ENCODE measurements around the gene MARVELD1.

MARVELD1 gene

GRCh38 chr10:97701438-97702069 is 12.0 kb upstream of the MARVELD1 start:
- no peak overlapping the region for H3K4me3 ChIP-seq (ENCODE audit: insufficient read length, low read depth)
- no peak for DNase-seq (ENCODE audit: low read depth, low spot score)
- H3K4me1 ChIP-seq (ENCODE audit: insufficient read depth, insufficient read length) = peaks cover 3% of the 10 kb centered on the region
- H3K27me3 ChIP-seq (ENCODE audit: insufficient read depth, insufficient read length) = no peaks in the 10 kb centered on the region
- H3K9ac ChIP-seq (ENCODE audit: insufficient read length, low read depth) = no peak overlapping the region
- no peak for TF ChIP-seq YY1 (IDR thresholded peaks at IDR 0.05; ENCODE audit: insufficient read depth, insufficient read length)
- TF ChIP-seq ZNF274 (IDR thresholded peaks at IDR 0.05; ENCODE audit: low read depth, low read length) = no peak
- TF ChIP-seq SUZ12 (IDR thresholded peaks at IDR 0.05; ENCODE audit: extremely low read depth, insufficient read depth, insufficient read length) = no peak
- no peaks in the 10 kb centered on the region for H3K36me3 ChIP-seq (ENCODE audit: insufficient read depth, insufficient read length, low read length)
- H3K9me3 ChIP-seq (ENCODE audit: insufficient read depth, low read length) = no peaks in the 10 kb centered on the region

GRCh38 chr10:97703398-97704067 is 10.0 kb upstream of the MARVELD1 start:
- no peaks in the 10 kb centered on the region for H3K9me3 ChIP-seq (ENCODE audit: insufficient read depth, low read length)
- no peak overlapping the region for H3K9ac ChIP-seq (ENCODE audit: insufficient read length, low read depth)
- H3K27me3 ChIP-seq (ENCODE audit: insufficient read depth, insufficient read length) = no peaks in the 10 kb centered on the region
- H3K4me3 ChIP-seq (ENCODE audit: insufficient read length, low read depth) = no peak overlapping the region
- H3K4me1 ChIP-seq (ENCODE audit: insufficient read depth, insufficient read length) = peaks cover 3% of the 10 kb centered on the region
- TF ChIP-seq ZNF274 (IDR thresholded peaks at IDR 0.05; ENCODE audit: low read depth, low read length) = no peak
- no peak for TF ChIP-seq YY1 (IDR thresholded peaks at IDR 0.05; ENCODE audit: insufficient read depth, insufficient read length)
- TF ChIP-seq SUZ12 (IDR thresholded peaks at IDR 0.05; ENCODE audit: extremely low read depth, insufficient read depth, insufficient read length) = no peak
- no peaks in the 10 kb centered on the region for H3K36me3 ChIP-seq (ENCODE audit: insufficient read depth, insufficient read length, low read length)
- no peak for DNase-seq (ENCODE audit: low read depth, low spot score)

GRCh38 chr10:97704341-97704740 is 9.2 kb upstream of the MARVELD1 start:
- Histone ChIP-seq H3K4me1 (ENCODE audit: insufficient read depth, insufficient read length) (peaks cover 3% of the 10 kb centered on the region), H3K4me3 (ENCODE audit: insufficient read length, low read depth) (no peak overlapping the region), H3K9me3 (ENCODE audit: insufficient read depth, low read length) (no peaks in the 10 kb centered on the region), H3K36me3 (ENCODE audit: insufficient read depth, insufficient read length, low read length) (no peaks in the 10 kb centered on the region), H3K27me3 (ENCODE audit: insufficient read depth, insufficient read length) (no peaks in the 10 kb centered on the region), H3K9ac (ENCODE audit: insufficient read length, low read depth) (no peak overlapping the region)
- TF ChIP-seq SUZ12 (IDR thresholded peaks at IDR 0.05; ENCODE audit: extremely low read depth, insufficient read depth, insufficient read length) (no peak), YY1 (IDR thresholded peaks at IDR 0.05; ENCODE audit: insufficient read depth, insufficient read length) (no peak), ZNF274 (IDR thresholded peaks at IDR 0.05; ENCODE audit: low read depth, low read length) (no peak)
- no peak for DNase-seq (ENCODE audit: low read depth, low spot score)

DNA sequence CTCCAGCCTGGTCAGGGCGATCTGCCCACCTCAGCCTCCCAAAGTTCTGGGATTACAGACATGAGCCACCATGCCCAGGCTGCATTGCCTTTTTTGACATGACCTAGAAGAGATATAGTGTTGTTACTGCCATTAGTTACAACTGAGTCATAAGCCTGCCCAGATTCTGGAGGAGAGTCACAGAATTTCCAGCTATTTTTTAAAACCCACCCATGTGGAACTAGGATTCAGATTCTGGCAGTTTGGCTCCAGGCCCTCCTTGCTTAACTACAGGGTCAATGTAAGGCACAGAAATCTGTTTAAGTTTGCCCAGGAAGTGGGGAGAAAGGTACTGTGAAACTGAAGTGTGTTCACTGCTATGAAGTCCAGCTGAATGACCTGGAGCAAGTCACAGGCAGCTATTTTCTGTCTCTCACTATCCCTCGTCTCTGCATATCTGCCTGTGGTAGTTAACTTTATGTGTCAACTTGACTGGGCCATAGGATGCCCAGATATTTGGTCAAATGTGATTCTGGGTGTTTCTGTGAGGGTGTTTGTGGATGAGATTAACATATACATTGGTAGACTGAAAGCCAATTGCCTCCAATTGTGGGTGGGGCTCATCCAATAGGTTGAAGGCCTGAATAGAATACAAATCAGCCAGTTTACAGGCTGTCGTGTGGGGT is 8.4 kb upstream of the MARVELD1 start:
- no peaks in the 10 kb centered on the region for H3K9me3 ChIP-seq (ENCODE audit: insufficient read depth, low read length)
- no peaks in the 10 kb centered on the region for H3K27me3 ChIP-seq (ENCODE audit: insufficient read depth, insufficient read length)
- TF ChIP-seq ZNF274 (IDR thresholded peaks at IDR 0.05; ENCODE audit: low read depth, low read length) = no peak
- TF ChIP-seq SUZ12 (IDR thresholded peaks at IDR 0.05; ENCODE audit: extremely low read depth, insufficient read depth, insufficient read length) = no peak
- TF ChIP-seq YY1 (IDR thresholded peaks at IDR 0.05; ENCODE audit: insufficient read depth, insufficient read length) = no peak
- no peaks in the 10 kb centered on the region for H3K36me3 ChIP-seq (ENCODE audit: insufficient read depth, insufficient read length, low read length)
- DNase-seq (ENCODE audit: low read depth, low spot score) = no peak
- H3K4me1 ChIP-seq (ENCODE audit: insufficient read depth, insufficient read length) = peaks cover 3% of the 10 kb centered on the region
- H3K9ac ChIP-seq (ENCODE audit: insufficient read length, low read depth) = no peak overlapping the region
- H3K4me3 ChIP-seq (ENCODE audit: insufficient read length, low read depth) = no peak overlapping the region

- no peak overlapping the region for H3K9ac ChIP-seq (ENCODE audit: insufficient read length, low read depth)
- peaks cover under 1% of the 10 kb centered on the region for H3K4me1 ChIP-seq (ENCODE audit: insufficient read depth, insufficient read length)
- H3K27me3 ChIP-seq (ENCODE audit: insufficient read depth, insufficient read length) = no peaks in the 10 kb centered on the region
- no peaks in the 10 kb centered on the region for H3K36me3 ChIP-seq (ENCODE audit: insufficient read depth, insufficient read length, low read length)
- no peaks in the 10 kb centered on the region for H3K9me3 ChIP-seq (ENCODE audit: insufficient read depth, low read length)
- no peak for DNase-seq (ENCODE audit: low read depth, low spot score)
- TF ChIP-seq ZNF274 (IDR thresholded peaks at IDR 0.05; ENCODE audit: low read depth, low read length) = no peak
- no peak for TF ChIP-seq YY1 (IDR thresholded peaks at IDR 0.05; ENCODE audit: insufficient read depth, insufficient read length)
- no peak for TF ChIP-seq SUZ12 (IDR thresholded peaks at IDR 0.05; ENCODE audit: extremely low read depth, insufficient read depth, insufficient read length)
- no peak overlapping the region for H3K4me3 ChIP-seq (ENCODE audit: insufficient read length, low read depth)
Measured at GRCh38 chr10:97707134-97707861, 6.2 kb upstream of the MARVELD1 start.

- no peak for TF ChIP-seq YY1 (IDR thresholded peaks at IDR 0.05; ENCODE audit: insufficient read depth, insufficient read length)
- TF ChIP-seq SUZ12 (IDR thresholded peaks at IDR 0.05; ENCODE audit: extremely low read depth, insufficient read depth, insufficient read length) = no peak
- no peak for TF ChIP-seq ZNF274 (IDR thresholded peaks at IDR 0.05; ENCODE audit: low read depth, low read length)
- Histone ChIP-seq H3K9me3 (ENCODE audit: insufficient read depth, low read length) (no peaks in the 10 kb centered on the region), H3K36me3 (ENCODE audit: insufficient read depth, insufficient read length, low read length) (no peaks in the 10 kb centered on the region), H3K4me1 (ENCODE audit: insufficient read depth, insufficient read length) (no peaks in the 10 kb centered on the region), H3K4me3 (ENCODE audit: insufficient read length, low read depth) (no peak overlapping the region), H3K27me3 (ENCODE audit: insufficient read depth, insufficient read length) (no peaks in the 10 kb centered on the region), H3K9ac (ENCODE audit: insufficient read length, low read depth) (no peak overlapping the region)
- no peak for DNase-seq (ENCODE audit: low read depth, low spot score)
Measured at GRCh38 chr10:97708167-97708566, 5.4 kb upstream of the MARVELD1 start.
